B cell (primary cell): Measurements from ENCODE around the gene OR5AC2. TPM values are rescaled to one million over a fixed set of nuclear protein-coding genes. Genes with fewer than 3 reads are reported as not detected.

ENCODE experiments used
- ATAC-seq: fragments of 200-7000 bp; cut with Tn5 transposase; one replicate; pipeline ENCODE4 v1.10.0; 2021; ENCODE audit warnings: low read depth, mild to moderate bottlenecking, moderate number of reproducible peaks, moderate library complexity
- CTCF ChIA-PET: fragments of 350-600 bp; sonication (Branson Sonifier 250); formaldehyde crosslinking; loops from one replicate; lab custom pipeline; 2021; ENCODE audit warnings: antibody characterized with exemption, inconsistent platforms; lab: Charles Lee
- POLR2A ChIA-PET: fragments of 350-600 bp; sonication (Branson Sonifier 250); formaldehyde crosslinking; loops from one replicate; lab custom pipeline; 2021; ENCODE audit warnings: antibody characterized with exemption; lab: Charles Lee
- DNase-seq: peaks from one replicate; pipeline ENCODE4 v3.0.0; 2013
- H2AFZ ChIP-seq: 2 replicates; pipeline ENCODE4 v1.6.1; 2012; ENCODE audit warnings: mild to moderate bottlenecking, low read depth, low read length; ENCODE audit not compliant: insufficient read depth, poor library complexity, severe bottlenecking
- H3K27ac ChIP-seq, 2 donors: 1 replicate in 1 of 2; 2 replicates in 1 of 2; pipeline ENCODE4 v1.5.1; 2012 to 2013; ENCODE audit warnings: low read length in 2 of 2, mild to moderate bottlenecking in 2 of 2, moderate library complexity in 1 of 2
- H3K27me3 ChIP-seq, 4 experiments: fragments of 200-600 bp in 1 of 4; sonication (generic) in 1 of 4; replicated peaks in 1 of 4; 1 replicate in 2 of 4; 2 replicates in 2 of 4; pipeline versions ENCODE4 v1.6.1 to v1.7.0; 2013 to 2016; ENCODE audit warnings: low read length in 3 of 4, mild to moderate bottlenecking in 2 of 4, mixed read lengths in 1 of 4, moderate library complexity in 1 of 4; ENCODE audit not compliant: insufficient read depth in 4 of 4, control insufficient read depth in 3 of 4; ENCODE audit errors: control extremely low read depth in 1 of 4
- H3K36me3 ChIP-seq, 2 experiments: replicated peaks in 1 of 2; 1 replicate in 1 of 2; 2 replicates in 1 of 2; pipeline versions ENCODE4 v1.6.1 to v1.7.1; 2013; ENCODE audit warnings: low read length in 1 of 2; ENCODE audit not compliant: insufficient read depth in 2 of 2, control insufficient read depth in 1 of 2; ENCODE audit errors: control extremely low read depth in 1 of 2, extremely low read depth in 1 of 2
- H3K4me1 ChIP-seq, 2 donors: fragments of 200-600 bp in 1 of 2; sonication (generic) in 1 of 2; 1 replicate in 1 of 2; 2 replicates in 1 of 2; pipeline versions ENCODE4 v1.5.1 to v1.6.1; 2013 to 2017; ENCODE audit warnings: low read length in 2 of 2; ENCODE audit not compliant: control insufficient read depth in 2 of 2, insufficient read depth in 2 of 2
- H3K4me2 ChIP-seq: replicated peaks from 2 replicates; pipeline ENCODE3; 2012; ENCODE audit warnings: mild to moderate bottlenecking, low read depth, low read length; ENCODE audit not compliant: poor library complexity, severe bottlenecking
- H3K4me3 ChIP-seq, 5 experiments: fragments of 200-600 bp in 1 of 5; sonication (generic) in 1 of 5; 1 replicate in 3 of 5; 2 replicates in 2 of 5; pipeline versions ENCODE4 v1.5.1 to v1.7.0; 2011 to 2016; ENCODE audit warnings: low read length in 4 of 5, mild to moderate bottlenecking in 4 of 5, low read depth in 2 of 5, control low read depth in 1 of 5, moderate library complexity in 1 of 5; ENCODE audit not compliant: insufficient read depth in 1 of 5; ENCODE audit errors: control extremely low read depth in 1 of 5, extremely low read depth in 1 of 5
- H3K79me2 ChIP-seq: fragments of 200-600 bp; sonication (generic); one replicate; pipeline ENCODE4 v1.6.0; 2016; ENCODE audit warnings: low read length; ENCODE audit not compliant: control insufficient read depth, insufficient read depth
- H3K9ac ChIP-seq: fragments of 200-600 bp; sonication (generic); 2 replicates; pipeline ENCODE4 v1.6.1; 2017; ENCODE audit warnings: mild to moderate bottlenecking, low read length, moderate library complexity
- H3K9me3 ChIP-seq, 3 donors: one replicate each; pipeline versions ENCODE4 v1.6.1 to v1.7.1; 2013; ENCODE audit warnings: low read length in 2 of 3; ENCODE audit not compliant: control insufficient read depth in 2 of 3, insufficient read depth in 1 of 3; ENCODE audit errors: control extremely low read depth in 1 of 3
- H4K20me1 ChIP-seq: 2 replicates; pipeline ENCODE4 v1.6.0; 2012; ENCODE audit warnings: mild to moderate bottlenecking, low read length; ENCODE audit not compliant: insufficient read depth, control insufficient read depth, poor library complexity, severe bottlenecking
- H3K27ac Mint-ChIP-seq: one replicate; pipeline ENCODE4 v1.8.0; 2021; ENCODE audit warnings: mixed read lengths
- H3K27me3 Mint-ChIP-seq: one replicate; pipeline ENCODE4 v1.8.0; 2021; ENCODE audit warnings: mixed read lengths
- H3K4me1 Mint-ChIP-seq: one replicate; pipeline ENCODE4 v1.8.0; 2021; ENCODE audit warnings: mixed read lengths
- H3K4me3 Mint-ChIP-seq: one replicate; pipeline ENCODE4 v1.8.0; 2021; ENCODE audit warnings: mixed read lengths
- H3K9me3 Mint-ChIP-seq: one replicate; pipeline ENCODE4 v1.8.0; 2022; ENCODE audit warnings: mixed read lengths; ENCODE audit not compliant: insufficient read depth
- CTCF ChIP-seq: fragments of 200-600 bp; IDR thresholded peaks from one replicate; pipeline ENCODE4 v1.8.0; 2022; ENCODE audit warnings: antibody characterized with exemption, mild to moderate bottlenecking
- EZH2 ChIP-seq: IDR thresholded peaks from 2 replicates; pipeline ENCODE4 v1.6.1; 2012; ENCODE audit warnings: borderline replicate concordance, low read depth, mild to moderate bottlenecking, moderate library complexity, low read length; ENCODE audit not compliant: insufficient read depth, poor library complexity, severe bottlenecking
- WGBS: methylation state at CpG from one replicate; pipeline ENCODE4 v1.1.5; 2013; ENCODE audit warnings: missing lambda C conversion rate; ENCODE audit not compliant: insufficient coverage; 5-methylcytosine and 5-hydroxymethylcytosine counted together
- intact Hi-C: fragments of 100-400 bp; cut with micrococcal nuclease; formaldehyde crosslinking; loops from one replicate; pipeline ENCODE4 v1.10.0; 2022
- polyA plus RNA-seq: library from polyadenylated mRNA; depleted of rRNA; stranded (reverse); fragments of >200 nt; gene quantifications from 2 replicates; pipeline ENCODE4 v1.2.3, GENCODE V29; 2012
- total RNA-seq, 2 donors: library from RNA; stranded (reverse); fragments of 120-200 nt in 1 of 2; gene quantifications; 1 replicate in 1 of 2; 2 replicates in 1 of 2; pipeline versions ENCODE4 v1.2.3 to v1.2.4, GENCODE V29; 2013 to 2022

OR5AC2 gene
- total and polyA plus RNA-seq, 2 donors (not counting 1 experiment from before 2014, with no cell fraction given) = not detected

DNA sequence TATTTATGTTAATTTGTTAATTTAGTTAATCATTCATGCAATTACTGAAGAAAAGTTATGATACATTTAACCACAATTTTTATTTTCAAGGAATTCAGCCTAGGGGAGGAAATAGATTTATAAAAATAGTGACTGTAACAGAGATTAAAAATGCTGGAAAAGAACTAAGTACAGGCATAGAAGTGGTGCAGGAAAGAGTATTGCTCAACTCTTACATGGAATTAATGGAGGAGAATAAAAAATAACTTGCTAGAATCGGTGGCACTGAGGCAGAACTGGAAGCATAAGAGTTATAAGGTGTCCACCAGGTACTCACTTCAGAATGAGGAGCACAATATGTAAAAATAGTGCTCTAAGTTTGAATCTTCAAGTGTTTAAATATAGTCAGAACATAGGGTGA, 13.5 kb upstream of the OR5AC2 start:
- ATAC-seq (no peak), DNase-seq (no peak)
- Mint-ChIP-seq H3K27ac (no peak overlapping the region), H3K4me3 (no peak overlapping the region), H3K4me1 (no peaks in the 10 kb centered on the region), H3K27me3 (no peaks in the 10 kb centered on the region), H3K9me3 (no peaks in the 10 kb centered on the region)
- POLR2A ChIA-PET = no interaction called here
- WGBS = 50% methylated on average over 1 of the region's 1 CpG
- CTCF ChIA-PET = no interaction called here
- TF ChIP-seq CTCF (no peak), EZH2 (no peak)
- Histone ChIP-seq H3K4me2 (no peak overlapping the region), H3K4me3 (no peak overlapping the region), H3K4me1 (no peaks in the 10 kb centered on the region), H3K27ac (no peak overlapping the region), H3K9me3 (no peaks in the 10 kb centered on the region), H4K20me1 (no peaks in the 10 kb centered on the region), H3K9ac (no peak overlapping the region), H3K27me3 (no peaks in the 10 kb centered on the region), H3K79me2 (no peaks in the 10 kb centered on the region), H3K36me3 (no peaks in the 10 kb centered on the region), H2AFZ (no peak overlapping the region)
- intact Hi-C loops = no loop called here

GRCh38 chr3:98095882-98096281, 8.9 kb downstream of the OR5AC2 start:
- TF ChIP-seq CTCF (no peak), EZH2 (no peak)
- Histone ChIP-seq H3K9ac (no peak overlapping the region), H3K4me2 (no peak overlapping the region), H3K27me3 (no peaks in the 10 kb centered on the region), H3K4me3 (no peak overlapping the region), H3K36me3 (no peaks in the 10 kb centered on the region), H2AFZ (no peak overlapping the region), H3K79me2 (no peaks in the 10 kb centered on the region), H3K9me3 (peaks cover 0 to 7% (median 0%) of the 10 kb centered on the region in 3 donors), H4K20me1 (no peaks in the 10 kb centered on the region), H3K4me1 (no peaks in the 10 kb centered on the region), H3K27ac (no peak overlapping the region)
- H3K4me1 Mint-ChIP-seq = no peaks in the 10 kb centered on the region
- ATAC-seq (no peak), DNase-seq (no peak)
- ChIA-PET CTCF (interaction anchor here (1.4 kb wide), 1 partner anchor 57 kb away, joined by 3 read pairs; no protein-coding TSS in a partner anchor), POLR2A (no interaction called here)
- H3K4me3 Mint-ChIP-seq = no peak overlapping the region
- no peaks in the 10 kb centered on the region for H3K9me3 Mint-ChIP-seq
- H3K27ac Mint-ChIP-seq = no peak overlapping the region
- WGBS = 88% methylated on average over 5 of the region's 5 CpGs
- intact Hi-C loops = no loop called here
- no peaks in the 10 kb centered on the region for H3K27me3 Mint-ChIP-seq
